Vagina (tissue), 2 donors: ENCODE results near the gene FBLIM1. TPM values are rescaled to one million over a fixed set of nuclear protein-coding genes. Genes with fewer than 3 reads are reported as not detected.

Experiments
- DNase-seq, 2 donors: peaks; one replicate each; pipeline ENCODE4 v3.0.0-alpha.2; 2017; ENCODE audit errors: extremely low spot score in 2 of 2
- H3K27ac ChIP-seq: fragments of 200-600 bp; sonication (generic); one replicate; pipeline ENCODE4 v1.5.1; 2019
- H3K27me3 ChIP-seq: fragments of 200-600 bp; sonication (generic); one replicate; pipeline ENCODE4 v1.5.1; 2019
- H3K36me3 ChIP-seq, 2 donors: fragments of 200-600 bp; sonication (generic); one replicate each; pipeline ENCODE4 v1.5.1; 2017 to 2019
- H3K4me1 ChIP-seq: fragments of 200-600 bp; sonication (generic); one replicate; pipeline ENCODE4 v1.5.1; 2019
- H3K4me3 ChIP-seq, 2 donors: fragments of 200-600 bp; sonication (generic); 1 replicate in 1 of 2; 2 replicates in 1 of 2; pipeline ENCODE4 v1.5.1; 2016 to 2019
- H3K9me3 ChIP-seq: fragments of 200-600 bp; sonication (generic); one replicate; pipeline ENCODE4 v1.5.1; 2019
- POLR2A ChIP-seq, 2 donors: fragments of 450-650 bp; IDR thresholded peaks; one replicate each; pipeline ENCODE4 v1.6.1; 2017; ENCODE audit warnings: antibody characterized with exemption in 2 of 2, mild to moderate bottlenecking in 2 of 2, moderate library complexity in 2 of 2
- POLR2AphosphoS5 ChIP-seq, 2 donors: sonication (generic); formaldehyde crosslinking; IDR thresholded peaks; one replicate each; pipeline ENCODE4 v1.9.0; 2017; ENCODE audit warnings: antibody characterized with exemption in 2 of 2, mild to moderate bottlenecking in 2 of 2, low read depth in 1 of 2; ENCODE audit not compliant: insufficient read depth in 1 of 2
- intact Hi-C: fragments of 100-400 bp; cut with DNase I; formaldehyde crosslinking; loops from one replicate; pipeline ENCODE4 v1.15.1; 2023
- total RNA-seq: library from RNA; depleted of rRNA; stranded (reverse); fragments of >200 nt; gene quantifications from one replicate; pipeline ENCODE4 v1.2.3, GENCODE V29; 2016
- TF ChIP-seq, protein P1 (sequence below), 3 experiments: fragments of 450-650 bp in 2 of 3; fragments of 200-600 bp in 1 of 3; sonication (generic) in 1 of 3; IDR thresholded peaks; one replicate each; pipeline ENCODE4 v1.5.1; 2017 to 2019; ENCODE audit warnings: antibody characterized with exemption in 3 of 3, mild to moderate bottlenecking in 2 of 3, moderate library complexity in 2 of 3

FBLIM1 gene
- total RNA-seq, 1 donor from 2014 or later: 45.2 TPM

DNA sequence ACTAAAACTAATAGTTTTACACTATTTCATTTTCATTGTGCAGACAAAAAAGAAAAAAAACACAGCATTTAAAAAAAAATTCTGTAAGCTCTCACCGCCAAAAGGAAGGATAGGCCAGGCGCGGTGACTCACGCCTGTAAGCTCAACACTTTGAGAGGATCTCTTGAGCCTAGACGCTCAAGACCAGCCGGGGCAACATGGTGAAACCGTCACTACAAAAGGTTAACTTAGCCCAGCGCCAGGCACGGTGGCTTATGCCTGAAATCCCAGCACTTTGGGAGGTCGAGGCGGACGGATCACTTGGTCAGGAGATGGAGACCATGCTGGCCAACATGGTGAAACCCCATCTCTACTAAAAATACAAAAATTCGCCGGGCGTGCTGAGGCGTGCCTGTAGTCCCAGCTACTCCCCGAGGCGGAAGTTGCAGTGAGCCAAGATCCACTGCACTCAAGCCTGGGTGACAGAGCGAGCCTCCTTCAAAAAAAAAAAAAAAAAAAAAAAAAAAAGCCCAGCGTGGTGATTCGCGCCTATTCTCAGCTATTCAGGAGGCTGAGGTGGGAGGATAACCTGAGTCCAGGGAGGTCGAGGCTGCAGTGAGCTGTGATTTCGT, 74.6 kb downstream of the FBLIM1 start:
- TF ChIP-seq, protein P1, sequence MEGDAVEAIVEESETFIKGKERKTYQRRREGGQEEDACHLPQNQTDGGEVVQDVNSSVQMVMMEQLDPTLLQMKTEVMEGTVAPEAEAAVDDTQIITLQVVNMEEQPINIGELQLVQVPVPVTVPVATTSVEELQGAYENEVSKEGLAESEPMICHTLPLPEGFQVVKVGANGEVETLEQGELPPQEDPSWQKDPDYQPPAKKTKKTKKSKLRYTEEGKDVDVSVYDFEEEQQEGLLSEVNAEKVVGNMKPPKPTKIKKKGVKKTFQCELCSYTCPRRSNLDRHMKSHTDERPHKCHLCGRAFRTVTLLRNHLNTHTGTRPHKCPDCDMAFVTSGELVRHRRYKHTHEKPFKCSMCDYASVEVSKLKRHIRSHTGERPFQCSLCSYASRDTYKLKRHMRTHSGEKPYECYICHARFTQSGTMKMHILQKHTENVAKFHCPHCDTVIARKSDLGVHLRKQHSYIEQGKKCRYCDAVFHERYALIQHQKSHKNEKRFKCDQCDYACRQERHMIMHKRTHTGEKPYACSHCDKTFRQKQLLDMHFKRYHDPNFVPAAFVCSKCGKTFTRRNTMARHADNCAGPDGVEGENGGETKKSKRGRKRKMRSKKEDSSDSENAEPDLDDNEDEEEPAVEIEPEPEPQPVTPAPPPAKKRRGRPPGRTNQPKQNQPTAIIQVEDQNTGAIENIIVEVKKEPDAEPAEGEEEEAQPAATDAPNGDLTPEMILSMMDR (IDR thresholded peaks at IDR 0.05): no peak
- peak; percentile 22 to 61 for TF ChIP-seq POLR2AphosphoS5 (IDR thresholded peaks at IDR 0.05; ENCODE audit: insufficient read depth in 1 of 2, low read depth in 1 of 2)
- H3K4me3 ChIP-seq: peak overlapping the region; percentile 34 to 75
- no peaks in the 10 kb centered on the region for H3K36me3 ChIP-seq
- peaks cover 48% of the 10 kb centered on the region for H3K4me1 ChIP-seq
- peak overlapping the region; percentile 100 for H3K27ac ChIP-seq
- intact Hi-C loops: no loop called here
- H3K27me3 ChIP-seq: no peaks in the 10 kb centered on the region
- no peak for DNase-seq
- no peaks in the 10 kb centered on the region for H3K9me3 ChIP-seq

DNA sequence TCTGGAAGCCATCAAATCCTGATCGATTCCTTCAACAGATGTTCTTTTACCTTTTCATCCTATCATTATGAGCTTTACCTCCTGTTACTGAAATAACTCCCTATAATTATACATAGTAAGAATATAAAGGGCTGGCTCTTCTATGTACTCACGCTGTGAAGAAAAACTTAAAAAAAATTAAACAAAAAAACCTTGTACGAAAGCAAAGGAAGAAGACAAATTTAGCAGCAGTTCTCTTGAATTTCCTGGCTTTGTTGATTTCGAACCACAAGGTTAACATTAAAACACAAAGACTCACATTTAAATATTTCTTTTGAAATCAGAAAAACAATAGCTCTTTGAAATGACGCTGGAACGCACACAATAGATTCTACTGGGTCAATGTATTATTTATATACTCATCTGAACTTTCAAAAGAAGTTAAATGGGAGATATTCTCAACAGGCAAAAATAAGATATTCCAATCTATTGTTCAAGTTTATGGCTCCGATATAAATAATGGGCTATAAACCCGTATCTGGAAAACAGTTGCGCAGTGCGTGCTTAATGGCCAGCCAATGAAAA, 75.3 kb downstream of the FBLIM1 start:
- Histone ChIP-seq H3K27me3 (no peaks in the 10 kb centered on the region), H3K36me3 (no peaks in the 10 kb centered on the region), H3K4me1 (peaks cover 48% of the 10 kb centered on the region), H3K27ac (peak overlapping the region; percentile 100), H3K9me3 (no peaks in the 10 kb centered on the region), H3K4me3 (peak overlapping the region; percentile 74 to 75)
- DNase-seq: no peak
- intact Hi-C loops: loop anchor here (2.0 kb wide), 4 partner anchors 15 to 115 kb away; no protein-coding TSS in a partner anchor
- TF ChIP-seq, protein P1 (IDR thresholded peaks at IDR 0.05): no peak
- TF ChIP-seq POLR2A (IDR thresholded peaks at IDR 0.05) (no peak), POLR2AphosphoS5 (IDR thresholded peaks at IDR 0.05; ENCODE audit: insufficient read depth in 1 of 2, low read depth in 1 of 2) (no peak)

DNA sequence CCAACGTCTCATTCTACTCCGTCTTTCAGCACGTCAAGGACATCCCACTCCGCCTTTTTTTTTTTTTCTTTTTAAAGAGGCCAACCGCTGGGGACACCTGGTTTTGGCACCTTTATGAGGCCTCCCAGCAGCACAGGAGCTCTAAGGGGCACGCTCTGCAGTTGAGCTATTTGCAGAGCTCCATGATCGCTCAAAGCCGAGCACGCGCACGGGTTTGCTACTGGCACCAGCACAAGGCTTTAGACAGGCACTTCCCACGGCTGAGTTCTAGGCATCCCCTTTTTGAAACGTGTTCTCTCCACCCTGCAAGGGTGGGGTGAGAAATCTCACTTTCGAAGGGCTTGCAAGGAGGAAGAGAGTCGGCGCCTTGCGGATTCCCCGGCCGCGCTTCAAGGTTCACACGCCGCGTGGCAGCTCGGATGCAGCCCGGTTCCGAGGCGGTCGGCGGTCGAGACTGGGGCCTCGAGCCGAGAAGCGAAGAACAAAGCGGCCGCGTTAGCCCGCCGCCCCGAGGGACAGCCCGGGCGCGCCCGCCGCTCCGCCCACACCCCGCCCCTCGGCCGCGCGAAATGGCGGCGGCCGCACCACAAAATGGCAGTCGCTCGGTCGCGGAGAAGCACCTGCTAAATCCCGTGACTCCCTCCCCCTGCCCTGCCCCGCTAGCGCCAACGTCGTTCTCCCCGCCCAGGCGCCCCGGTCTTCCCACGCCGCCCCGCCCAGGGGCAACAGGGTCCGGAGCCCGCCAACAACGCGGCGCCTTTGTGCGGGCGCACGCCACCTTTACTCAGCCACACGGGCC, 76.0 kb downstream of the FBLIM1 start:
- peak; percentile 89 to 92 for TF ChIP-seq POLR2AphosphoS5 (IDR thresholded peaks at IDR 0.05; ENCODE audit: insufficient read depth in 1 of 2, low read depth in 1 of 2)
- TF ChIP-seq, protein P1 (IDR thresholded peaks at IDR 0.05): no peak
- TF ChIP-seq POLR2A (IDR thresholded peaks at IDR 0.05): peak in 1 of 2 donors; percentile 58
- DNase-seq: peak in 1 of 2 donors; percentile 94
- Histone ChIP-seq H3K9me3 (no peaks in the 10 kb centered on the region), H3K36me3 (no peaks in the 10 kb centered on the region), H3K4me3 (peak overlapping the region; percentile 74 to 75), H3K27ac (peak overlapping the region; percentile 100), H3K27me3 (no peaks in the 10 kb centered on the region), H3K4me1 (peaks cover 48% of the 10 kb centered on the region)
- intact Hi-C loops: loop anchor here (2.0 kb wide), 4 partner anchors 14 to 114 kb away; no protein-coding TSS in a partner anchor

DNA sequence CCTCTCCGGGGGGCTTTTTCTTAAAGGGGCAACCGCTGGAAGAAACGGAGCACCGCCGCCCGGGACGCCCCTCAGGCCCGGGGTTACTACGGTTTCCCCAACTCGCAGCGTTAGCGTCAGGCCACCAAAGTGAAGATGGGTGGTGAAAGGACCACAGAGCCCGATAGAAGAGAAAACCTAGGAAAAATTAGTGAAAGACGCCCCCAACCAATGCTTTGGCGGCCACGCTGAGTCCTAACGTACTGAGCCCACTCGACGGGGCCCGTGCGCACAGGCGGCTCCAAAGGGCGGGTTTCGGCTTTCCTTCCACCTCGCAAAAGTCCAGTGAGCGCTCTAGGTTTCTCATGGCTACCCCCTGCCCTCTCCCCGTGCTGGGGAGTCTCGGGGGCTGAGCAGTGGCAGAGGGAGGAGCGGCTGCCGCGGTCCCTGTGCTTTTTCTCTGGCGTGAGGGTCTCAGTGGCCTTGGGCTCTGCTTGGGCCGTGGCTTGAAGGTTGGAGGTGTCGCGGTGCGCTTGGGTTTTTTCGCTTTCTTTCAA, 76.7 kb downstream of the FBLIM1 start:
- TF ChIP-seq, protein P1 (IDR thresholded peaks at IDR 0.05): no peak
- TF ChIP-seq POLR2AphosphoS5 (IDR thresholded peaks at IDR 0.05; ENCODE audit: insufficient read depth in 1 of 2, low read depth in 1 of 2): no peak
- no peak for TF ChIP-seq POLR2A (IDR thresholded peaks at IDR 0.05)
- DNase-seq: peak in 1 of 2 donors; percentile 87
- Histone ChIP-seq H3K27me3 (no peaks in the 10 kb centered on the region), H3K4me1 (peaks cover 43% of the 10 kb centered on the region), H3K36me3 (no peaks in the 10 kb centered on the region), H3K9me3 (no peaks in the 10 kb centered on the region), H3K4me3 (peak overlapping the region; percentile 74 to 75), H3K27ac (peak overlapping the region; percentile 100)
- intact Hi-C loops: loop anchor here (2.0 kb wide), 4 partner anchors 14 to 114 kb away; no protein-coding TSS in a partner anchor
